Osteoblast (primary cell): ENCODE measurements around the gene TTLL1. TPM values are rescaled to one million over a fixed set of nuclear protein-coding genes. Genes with fewer than 3 reads are reported as not detected.
"Not testable (repeated sequence)": the region's sequence is repeated elsewhere in the genome, so short reads cannot be mapped to it uniquely, and the experiment has no call there.

Source experiments
- DNase-seq: peaks from one replicate; pipeline ENCODE4 v3.0.0; 2011; ENCODE audit warnings: low spot score, mixed read lengths; ENCODE audit not compliant: insufficient read length; ENCODE audit errors: missing footprints
- H2AFZ ChIP-seq: 2 replicates; pipeline ENCODE4 v1.6.0; 2011; ENCODE audit warnings: mild to moderate bottlenecking, low read length
- H3K27ac ChIP-seq: 2 replicates; pipeline ENCODE4 v1.5.1; 2011; ENCODE audit warnings: mild to moderate bottlenecking, low read depth, low read length, moderate library complexity
- H3K27me3 ChIP-seq: 2 replicates; pipeline ENCODE4 v1.6.0; 2012; ENCODE audit warnings: mild to moderate bottlenecking, control low read depth, inconsistent platforms, low read length, moderate library complexity; ENCODE audit not compliant: insufficient read depth
- H3K36me3 ChIP-seq: 2 replicates; pipeline ENCODE4 v1.5.1; 2011; ENCODE audit warnings: mild to moderate bottlenecking, low read length, control low read depth, moderate library complexity; ENCODE audit not compliant: insufficient read depth
- H3K4me1 ChIP-seq: 2 replicates; pipeline ENCODE4 v1.5.1; 2011; ENCODE audit warnings: mild to moderate bottlenecking, low read length, control low read depth, moderate library complexity; ENCODE audit not compliant: insufficient read depth
- H3K4me2 ChIP-seq: 2 replicates; pipeline ENCODE4 v1.6.0; 2011; ENCODE audit warnings: mild to moderate bottlenecking, low read length; ENCODE audit not compliant: insufficient read depth
- H3K4me3 ChIP-seq: fragments of 200-600 bp; sonication (generic); 3 replicates; pipeline ENCODE4 v1.5.1; 2012; ENCODE audit warnings: mild to moderate bottlenecking, low read length, inconsistent platforms; ENCODE audit not compliant: insufficient read depth
- H3K79me2 ChIP-seq: 2 replicates; pipeline ENCODE4 v1.6.0; 2012; ENCODE audit warnings: mild to moderate bottlenecking, low read length, control low read depth, inconsistent platforms; ENCODE audit not compliant: insufficient read depth
- H3K9me3 ChIP-seq: 2 replicates; pipeline ENCODE4 v1.5.1; 2011; ENCODE audit warnings: low read depth, low read length, control low read depth
- H4K20me1 ChIP-seq: 2 replicates; pipeline ENCODE4 v1.6.0; 2012; ENCODE audit warnings: mild to moderate bottlenecking, low read length, control low read depth; ENCODE audit not compliant: insufficient read depth
- CTCF ChIP-seq: IDR thresholded peaks from 2 replicates; pipeline ENCODE4 v1.5.1; 2011; ENCODE audit warnings: mild to moderate bottlenecking, low read depth, low read length, moderate library complexity; ENCODE audit errors: extremely low read depth
- total RNA-seq: library from RNA; depleted of rRNA; stranded (reverse); fragments of >200 nt; gene quantifications from 2 replicates; pipeline ENCODE4 v1.2.3, GENCODE V29; 2012

Gene TTLL1
- total RNA-seq, 1 donor, result 15.9 TPM

- Histone ChIP-seq H3K27ac (peak overlapping the region; percentile 66), H3K4me3 (no peak overlapping the region), H3K27me3 (no peaks in the 10 kb centered on the region), H3K36me3 (no peaks in the 10 kb centered on the region), H2AFZ (no peak overlapping the region), H3K4me2 (no peak overlapping the region), H3K9me3 (no peaks in the 10 kb centered on the region), H3K4me1 (peaks cover 82% of the 10 kb centered on the region), H4K20me1 (peaks cover 7% of the 10 kb centered on the region), H3K79me2 (peaks cover 84% of the 10 kb centered on the region)
- DNase-seq, result no peak
- no peak for TF ChIP-seq CTCF
Observed at GRCh38 chr22:42997582-42998090, 91.6 kb downstream of the TTLL1 start.

GRCh38 chr22:42996646-42997365 lies 92.4 kb downstream of the TTLL1 start:
- peak overlapping the region; percentile 66 for H3K27ac ChIP-seq
- H3K79me2 ChIP-seq, result peaks cover 88% of the 10 kb centered on the region
- H2AFZ ChIP-seq, result no peak overlapping the region
- peaks cover 7% of the 10 kb centered on the region for H4K20me1 ChIP-seq
- H3K9me3 ChIP-seq, result no peaks in the 10 kb centered on the region
- no peak overlapping the region for H3K4me2 ChIP-seq
- H3K4me3 ChIP-seq, result no peak overlapping the region
- TF ChIP-seq CTCF, result no peak
- peaks cover 74% of the 10 kb centered on the region for H3K4me1 ChIP-seq
- H3K27me3 ChIP-seq, result no peaks in the 10 kb centered on the region
- DNase-seq, result no peak
- H3K36me3 ChIP-seq, result no peaks in the 10 kb centered on the region

- Histone ChIP-seq H3K4me1 (peaks cover 71% of the 10 kb centered on the region), H3K4me2 (peak overlapping the region; percentile 82), H3K27ac (peak overlapping the region; percentile 85), H3K79me2 (peaks cover 88% of the 10 kb centered on the region)
- not testable (repeated sequence) for H3K9me3 ChIP-seq, H2AFZ ChIP-seq, H3K36me3 ChIP-seq, DNase-seq, H4K20me1 ChIP-seq, H3K4me3 ChIP-seq, H3K27me3 ChIP-seq
Observed at GRCh38 chr22:42995654-42996053, 93.5 kb downstream of the TTLL1 start.

DNA sequence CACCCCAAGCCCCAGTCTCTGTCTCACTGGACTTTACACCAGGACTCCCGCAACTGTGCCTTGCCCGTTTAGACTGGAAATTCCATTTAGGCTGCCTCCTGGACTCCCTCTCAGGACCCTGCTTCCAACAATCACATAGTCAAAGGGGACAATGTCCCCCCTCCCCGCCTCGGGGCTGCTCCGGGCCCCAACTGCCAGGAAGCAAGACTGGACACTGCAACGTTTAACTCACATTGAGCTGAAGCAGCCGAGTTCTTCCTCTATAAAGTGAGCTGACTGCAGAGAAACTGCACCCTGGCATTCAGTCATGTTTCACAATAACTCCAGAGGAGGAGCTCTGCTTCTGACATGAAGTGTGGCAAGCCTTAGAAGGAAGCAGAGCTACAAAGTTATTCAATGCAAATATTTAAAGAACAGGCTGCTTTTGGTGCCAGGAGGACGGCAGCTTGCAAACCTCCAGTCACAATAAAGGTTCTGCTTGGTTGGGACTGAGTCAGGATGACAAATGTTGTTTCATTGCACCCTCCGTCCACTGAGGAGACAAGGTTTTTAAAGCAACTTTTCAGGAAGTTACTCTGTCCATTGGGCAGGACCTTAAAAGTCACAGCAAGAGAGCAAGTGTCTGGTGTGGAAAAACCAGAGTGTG lies 94.2 kb downstream of the TTLL1 start:
- peak overlapping the region; percentile 82 for H3K4me2 ChIP-seq
- peaks cover 10% of the 10 kb centered on the region for H4K20me1 ChIP-seq
- no peaks in the 10 kb centered on the region for H3K36me3 ChIP-seq
- no peaks in the 10 kb centered on the region for H3K9me3 ChIP-seq
- peak overlapping the region; percentile 85 for H3K27ac ChIP-seq
- no peaks in the 10 kb centered on the region for H3K27me3 ChIP-seq
- no peak overlapping the region for H2AFZ ChIP-seq
- peaks cover 86% of the 10 kb centered on the region for H3K79me2 ChIP-seq
- TF ChIP-seq CTCF, result no peak
- peak overlapping the region; percentile 63 for H3K4me3 ChIP-seq
- H3K4me1 ChIP-seq, result peaks cover 71% of the 10 kb centered on the region
- DNase-seq, result peak; percentile 95
